HG03432 (cell line): Measurements from ENCODE around the gene INO80E.
"Not testable (repeated sequence)": the region's sequence is repeated elsewhere in the genome, so short reads cannot be mapped to it uniquely, and the experiment has no call there.

ENCODE experiments used
- ATAC-seq: cut with Tn5 transposase; IDR thresholded peaks from one replicate; pipeline ENCODE4 v1.9.1; 2021; ENCODE audit warnings: mild to moderate bottlenecking, moderate library complexity; ENCODE audit not compliant: unreplicated experiment

Gene INO80E

DNA sequence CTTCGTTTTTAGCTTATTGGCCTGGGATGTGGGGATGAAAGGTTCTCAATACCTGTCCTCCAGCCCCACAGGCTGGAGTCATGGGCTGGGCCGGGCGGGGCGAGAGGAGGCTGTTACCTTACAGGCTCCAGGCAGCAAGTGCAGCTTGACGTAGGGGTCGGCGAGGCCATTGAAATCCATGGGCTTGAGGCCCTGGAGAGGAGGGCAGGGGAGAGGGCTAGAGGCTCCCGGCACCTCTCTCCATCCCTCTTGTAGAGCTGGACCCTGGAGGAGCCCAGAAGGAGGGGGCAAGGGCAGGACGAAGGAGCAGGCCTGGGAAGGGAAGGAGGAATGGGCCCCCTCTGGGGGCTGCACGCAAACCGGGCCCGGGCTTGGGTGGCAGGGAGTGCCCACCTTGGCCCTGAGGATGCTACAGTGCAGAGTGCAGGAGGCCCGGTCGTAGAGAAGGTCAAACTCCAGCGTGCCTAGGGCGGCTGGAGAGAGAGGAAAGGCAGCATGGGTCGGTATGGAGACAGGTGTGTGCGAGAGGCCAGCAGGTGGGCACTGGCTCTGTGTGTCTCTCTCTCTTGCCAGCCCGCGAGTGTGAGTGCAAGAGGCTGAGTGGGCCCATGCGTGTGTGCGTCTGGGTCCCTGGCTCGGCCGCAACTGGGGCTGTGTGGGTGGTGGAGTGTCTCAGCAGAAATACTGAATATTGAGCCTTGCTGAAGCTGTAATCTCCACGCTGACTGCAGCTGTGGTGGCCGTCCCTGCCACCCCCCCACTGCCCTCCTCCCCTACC is 13.2 kb downstream of the INO80E start:
- ATAC-seq, result no peak

DNA sequence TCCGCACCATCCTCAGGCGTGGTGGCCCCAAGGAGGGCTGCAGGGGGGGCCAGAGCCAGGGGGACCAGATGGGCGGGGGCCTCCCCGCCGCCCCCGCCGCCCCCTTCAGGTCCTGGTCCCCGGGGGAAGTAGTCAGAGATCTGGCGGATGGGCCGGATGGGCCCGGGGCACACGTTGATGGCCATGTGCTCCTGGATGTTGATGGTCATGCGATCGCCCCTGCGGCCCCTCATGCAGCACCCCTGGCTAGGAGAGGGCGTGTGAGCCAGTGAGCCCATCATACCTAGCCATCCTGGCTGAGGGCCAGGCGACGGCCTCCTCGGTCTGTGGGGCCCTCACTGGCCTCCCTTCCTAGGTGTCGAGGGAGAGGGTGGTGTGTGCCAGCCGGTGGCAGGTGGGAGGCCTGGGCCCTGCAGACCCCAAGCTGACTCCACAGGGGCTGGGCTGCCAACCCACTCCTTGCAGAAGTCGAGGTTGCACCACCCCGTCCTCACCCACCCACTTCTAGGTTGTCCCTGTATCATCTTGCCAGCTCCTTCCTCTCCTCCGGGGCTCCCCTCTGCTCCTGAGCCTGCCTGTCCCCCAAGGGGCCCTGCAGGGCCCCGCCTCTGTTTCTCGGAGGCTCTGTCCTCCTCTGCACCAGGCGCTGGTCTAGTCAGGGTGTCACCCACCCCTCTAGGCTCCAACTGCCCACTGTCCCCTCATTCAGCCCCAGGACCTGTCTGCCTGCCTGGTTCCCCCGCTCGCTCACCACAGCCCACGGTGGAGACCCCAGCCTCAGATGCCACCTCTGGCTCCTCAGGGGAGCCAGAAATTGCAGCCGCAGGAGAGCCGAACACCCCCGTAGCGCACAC is 14.2 kb downstream of the INO80E start:
- no peak for ATAC-seq

DNA sequence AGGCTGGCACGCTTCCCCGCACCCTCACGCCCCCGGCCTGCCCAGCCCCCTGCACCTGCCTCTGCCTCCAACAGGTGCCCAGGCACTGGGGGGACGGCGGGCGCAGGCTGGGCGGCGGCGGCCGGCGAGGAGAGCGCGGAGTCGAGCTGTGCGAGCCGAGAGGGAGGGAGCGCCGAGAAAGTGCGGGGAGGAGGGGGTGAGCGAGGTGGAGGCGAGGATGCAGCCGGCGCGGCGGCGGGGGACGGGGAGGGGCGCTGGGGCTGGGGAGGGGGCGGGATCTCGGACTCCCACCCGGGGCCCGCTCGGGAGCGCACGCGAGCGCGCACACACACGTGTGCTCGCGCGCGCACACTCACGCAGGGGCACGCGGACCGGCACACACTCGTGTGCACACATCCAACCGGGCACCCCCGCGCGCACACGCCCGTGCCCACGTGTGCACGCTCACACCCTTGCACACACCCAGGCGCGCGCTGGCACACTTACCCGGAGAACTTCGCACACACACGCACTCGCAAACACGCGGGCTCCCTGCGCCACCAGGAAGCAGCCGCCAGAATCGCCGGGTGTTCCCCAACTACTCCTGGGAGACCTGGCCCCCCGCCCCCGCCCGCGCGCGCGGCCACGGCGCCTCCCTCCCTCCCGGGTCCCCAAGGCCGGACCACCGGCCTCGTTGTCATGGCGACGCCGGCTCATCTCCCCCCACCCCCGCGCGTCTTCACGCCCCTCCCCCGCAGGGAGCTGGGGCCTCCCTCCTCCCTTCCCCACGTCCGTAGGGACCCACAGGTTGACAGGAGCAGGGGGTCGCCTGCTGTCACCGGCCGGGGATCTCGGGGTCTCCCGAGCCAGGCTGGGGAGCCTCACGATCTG is 15.0 kb downstream of the INO80E start, which contains the start of gene DOC2A:
TSS of gene DOC2A (minus strand) at position 184 of the 870 bp plus-strand sequence. CDS start 805 bp downstream, outside the sequence.
- no peak for ATAC-seq

DNA sequence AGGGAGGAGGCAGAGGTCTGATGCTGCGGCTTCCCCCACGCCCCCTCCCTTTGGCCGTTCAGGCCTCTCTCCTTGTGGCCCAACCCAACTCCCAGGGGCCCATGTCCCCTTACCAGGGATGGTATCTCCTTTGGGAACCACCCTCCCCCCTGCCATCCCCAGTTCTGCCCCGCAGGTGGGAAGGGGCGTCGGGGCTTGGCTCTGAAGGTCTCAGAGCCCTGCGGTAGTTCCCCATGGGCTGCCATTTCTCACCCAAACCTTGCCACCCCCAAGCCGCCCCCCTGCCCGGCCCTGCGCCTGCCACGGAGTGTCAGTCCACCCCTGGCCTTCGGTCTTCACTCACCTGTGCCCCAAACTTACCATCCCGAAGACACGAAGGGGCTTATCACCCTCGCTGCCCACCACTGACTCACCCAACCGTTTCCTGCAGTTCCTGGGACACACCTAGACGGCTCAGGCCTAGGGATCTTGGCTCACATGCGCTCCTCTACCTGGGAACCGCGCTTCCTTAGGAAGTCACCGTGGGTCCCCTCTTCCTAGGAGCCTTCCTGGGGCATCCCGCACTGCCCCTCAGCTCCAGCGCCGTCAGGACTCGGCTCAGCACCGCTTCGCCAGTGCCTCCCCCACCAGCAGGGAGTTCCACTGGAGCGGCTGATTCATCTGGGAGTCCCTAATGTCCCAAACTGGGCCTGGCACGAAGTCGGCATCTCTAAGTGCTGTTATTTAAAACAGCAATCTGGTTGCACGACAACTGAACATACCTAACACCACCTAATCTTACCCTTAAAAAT is 15.9 kb downstream of the INO80E start:
- no peak for ATAC-seq

DNA sequence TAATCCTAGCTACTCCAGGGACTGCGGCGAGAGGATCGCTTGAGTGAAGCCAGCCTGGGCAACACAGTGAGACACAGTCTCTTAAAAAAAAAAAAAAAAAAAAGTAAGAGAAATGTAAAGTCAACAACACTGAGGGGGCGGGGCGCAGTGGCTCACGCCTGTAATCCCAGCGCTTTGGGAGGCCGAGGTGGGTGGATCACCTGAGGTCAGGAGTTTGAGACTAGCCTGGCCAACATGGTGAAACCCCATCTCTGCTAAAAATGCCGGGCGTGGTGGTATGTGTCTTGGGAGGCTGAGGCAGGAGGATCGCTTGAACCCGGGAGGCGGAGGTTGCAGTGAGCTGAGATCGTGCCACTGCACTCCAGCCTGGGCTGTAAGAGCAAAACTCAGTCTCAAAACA is 16.6 kb downstream of the INO80E start:
- not testable (repeated sequence) for ATAC-seq

DNA sequence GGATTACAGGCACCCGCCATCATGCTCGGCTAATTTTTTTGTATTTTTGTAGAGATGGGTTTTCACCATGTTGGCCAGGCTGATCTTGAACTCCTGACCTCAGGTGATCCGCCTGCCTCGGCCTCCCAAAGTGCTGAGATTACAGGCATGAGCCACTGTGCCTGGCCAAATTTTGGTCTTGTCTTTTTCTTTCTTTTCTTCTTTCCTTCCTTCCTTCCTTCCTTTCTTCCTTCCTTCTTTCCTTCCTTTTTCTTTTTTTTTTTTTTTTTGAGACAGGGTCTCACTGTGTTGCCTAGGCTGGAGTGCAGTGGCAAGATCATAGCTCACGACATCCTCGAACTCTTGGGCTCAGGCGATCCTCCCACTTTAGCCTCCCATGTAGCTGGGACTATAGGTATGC is 19.4 kb downstream of the INO80E start:
- ATAC-seq, result not testable (repeated sequence)

DNA sequence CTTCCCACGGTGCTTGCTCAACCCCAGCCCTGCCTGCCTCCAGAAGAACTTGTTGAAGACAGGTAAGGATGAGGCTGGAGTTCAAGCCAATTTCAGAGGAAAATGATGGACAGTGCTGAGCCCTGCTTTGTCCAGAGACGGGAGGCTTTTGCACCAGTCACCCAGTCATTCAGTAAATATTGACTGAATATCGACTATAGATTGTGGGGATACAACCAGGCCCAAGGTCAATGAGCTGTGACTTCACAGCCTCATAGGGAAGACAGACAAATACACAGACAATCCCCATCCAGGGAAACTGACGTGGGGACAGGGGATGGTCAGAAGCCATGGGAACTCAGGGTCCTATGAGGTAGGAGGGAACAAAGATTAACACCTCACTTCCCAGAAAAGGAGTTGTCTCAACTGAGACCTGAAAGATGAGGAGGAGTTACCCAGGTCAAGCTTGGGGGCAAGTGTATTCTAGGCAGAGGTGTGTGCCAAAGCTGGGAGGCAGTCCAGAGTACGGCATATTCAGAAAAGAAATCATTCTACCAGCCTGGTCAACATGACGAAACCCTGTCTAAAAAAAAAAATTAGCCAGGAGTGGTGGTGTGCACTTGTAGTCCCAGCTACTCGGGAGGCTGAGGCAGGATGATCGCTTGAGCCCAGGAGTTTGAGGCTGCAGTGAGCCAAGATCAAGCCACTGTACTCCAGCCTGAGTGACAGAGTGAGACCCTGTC is 20.7 kb downstream of the INO80E start:
- no peak for ATAC-seq

DNA sequence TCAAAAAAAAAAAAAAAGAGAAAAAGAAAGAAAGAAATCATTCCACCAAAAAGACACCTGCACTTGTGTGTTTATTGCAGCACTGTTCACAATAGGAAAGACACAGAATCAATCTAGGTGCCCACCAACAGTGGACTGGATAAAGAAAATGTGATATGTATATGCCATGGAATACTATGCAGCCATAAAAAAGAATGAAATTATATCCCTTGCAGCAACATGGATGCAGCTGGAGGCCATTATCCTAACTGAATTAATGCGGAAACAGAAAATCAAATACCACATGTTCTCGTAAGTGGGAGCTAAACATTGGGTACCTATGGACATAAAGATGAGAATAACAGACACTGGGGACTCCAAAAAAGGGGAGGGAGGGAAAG is 21.2 kb downstream of the INO80E start:
- no peak for ATAC-seq

DNA sequence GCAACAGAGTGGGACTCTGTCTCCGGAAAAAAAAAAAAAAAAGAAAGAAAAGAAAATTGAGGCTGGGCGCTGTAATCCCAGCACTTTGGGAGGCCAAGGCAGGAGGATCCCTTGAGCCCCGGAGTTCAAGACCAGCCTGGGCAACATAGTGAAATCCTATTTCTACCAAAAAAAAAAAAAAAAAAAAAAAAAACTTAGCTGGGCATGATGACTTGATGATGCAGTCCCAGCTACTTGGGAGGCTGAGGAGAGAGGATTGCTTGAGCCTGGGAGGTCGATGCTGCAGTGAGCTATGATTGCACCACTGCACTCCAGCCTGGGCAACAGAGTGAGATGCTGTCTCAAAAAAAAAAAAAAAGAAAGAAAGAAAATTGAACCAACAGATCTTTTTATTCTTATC is 21.9 kb downstream of the INO80E start:
- ATAC-seq, result not testable (repeated sequence)

DNA sequence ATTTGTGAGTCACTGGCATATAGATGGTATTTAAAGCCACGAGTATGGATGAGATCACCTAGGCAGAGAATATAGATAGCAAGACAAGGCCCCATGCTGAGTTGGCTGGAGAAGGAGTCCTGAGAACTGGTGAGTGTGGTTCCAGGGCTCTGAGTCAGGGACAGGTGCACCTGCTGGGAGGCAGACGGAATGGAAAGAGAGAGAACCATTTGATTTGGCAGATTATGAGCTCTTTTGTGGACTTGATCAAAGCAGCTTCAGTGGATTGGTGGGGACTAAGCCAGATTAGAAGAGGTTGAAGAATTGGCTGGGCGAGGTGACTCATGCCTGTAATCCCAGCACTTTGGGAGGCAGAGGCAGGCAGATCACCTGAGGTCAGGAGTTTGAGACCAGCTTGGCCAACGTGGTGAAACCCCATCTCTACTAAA is 22.7 kb downstream of the INO80E start:
- no peak for ATAC-seq

DNA sequence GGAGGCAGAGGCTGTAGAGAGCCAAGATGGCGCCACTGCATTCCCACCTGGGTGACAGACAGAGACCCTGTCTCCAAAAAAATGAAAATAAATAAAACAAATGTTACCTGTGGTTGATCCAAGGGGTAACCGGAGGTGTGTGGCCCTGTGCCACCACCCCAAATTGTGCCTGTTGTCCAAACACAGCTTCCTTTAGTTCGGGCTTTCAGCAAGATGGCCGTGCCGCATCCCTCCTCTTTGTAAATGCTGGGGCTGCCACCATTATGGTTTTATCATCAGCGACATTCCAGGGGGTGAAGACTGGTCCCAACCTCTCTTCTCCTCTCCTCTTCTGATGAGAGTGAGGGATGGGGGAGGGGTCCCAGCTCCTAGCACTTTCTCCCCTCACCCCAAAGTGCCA is 26.8 kb downstream of the INO80E start, which contains the start of gene C16orf92:
TSS of gene C16orf92 (plus strand) at position 312 of the 400 bp plus-strand sequence. CDS start 143 bp downstream, outside the sequence.
- ATAC-seq, result no peak

DNA sequence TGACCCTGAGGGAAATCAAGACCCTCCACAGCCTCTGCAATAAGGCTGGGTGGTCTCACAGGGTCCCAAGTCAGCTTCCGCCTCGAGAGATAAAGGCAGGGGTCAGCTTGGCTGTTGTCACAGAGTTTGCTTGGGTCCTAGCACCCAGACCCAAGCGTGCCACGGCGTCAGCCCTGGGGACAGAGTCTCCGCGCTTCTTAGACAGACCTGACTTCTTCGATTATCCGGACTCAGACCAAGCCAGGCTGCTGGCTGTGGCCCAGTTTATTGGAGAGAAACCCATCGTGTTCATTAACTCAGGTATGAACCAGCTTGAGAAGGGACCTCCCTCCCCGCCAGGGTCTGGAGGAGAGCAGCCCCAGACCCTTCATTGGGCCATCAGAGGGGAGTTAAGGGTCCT is 27.5 kb downstream of the INO80E start:
- ATAC-seq, result no peak

DNA sequence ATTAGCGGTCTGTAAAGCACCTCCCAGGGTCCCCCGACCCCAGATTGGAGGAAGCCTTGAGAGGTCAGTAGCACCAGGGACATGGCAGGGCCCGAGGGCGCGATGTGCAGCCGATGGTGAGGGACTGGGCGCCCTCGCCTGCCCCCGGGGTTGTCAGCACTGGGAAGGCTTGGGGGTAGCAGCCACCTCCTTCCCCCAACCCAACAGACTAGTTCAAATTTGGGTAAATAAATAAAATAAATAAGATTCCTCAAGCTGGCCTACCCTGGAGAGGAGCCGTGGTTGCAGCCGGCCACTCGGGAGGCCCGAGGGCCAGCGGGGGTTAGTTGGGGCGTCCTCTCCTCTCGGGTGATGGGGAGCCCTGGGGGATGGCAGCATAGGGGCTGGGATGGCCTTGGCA is 28.4 kb downstream of the INO80E start:
- ATAC-seq, result no peak

DNA sequence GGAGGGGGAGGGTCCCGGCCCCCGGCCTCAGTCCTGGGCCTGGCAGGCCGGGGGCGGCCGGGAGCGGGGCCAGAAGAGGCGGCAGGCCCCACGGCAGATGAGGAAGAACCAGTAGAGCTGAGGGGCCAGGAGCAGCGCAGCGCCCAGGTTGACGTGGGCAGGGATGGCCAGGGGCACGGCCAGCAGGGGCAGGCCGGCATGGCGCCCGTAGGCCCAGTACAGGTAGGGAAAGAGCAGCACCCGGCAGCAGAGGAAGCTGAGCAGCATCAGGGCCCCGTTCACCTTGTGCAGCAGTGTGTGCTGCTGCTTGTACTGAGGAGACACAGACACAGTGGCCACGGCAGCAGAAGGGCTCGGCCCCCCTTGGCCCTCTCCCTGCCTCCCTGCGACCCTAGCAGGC is 29.1 kb downstream of the INO80E start:
- ATAC-seq, result no peak

DNA sequence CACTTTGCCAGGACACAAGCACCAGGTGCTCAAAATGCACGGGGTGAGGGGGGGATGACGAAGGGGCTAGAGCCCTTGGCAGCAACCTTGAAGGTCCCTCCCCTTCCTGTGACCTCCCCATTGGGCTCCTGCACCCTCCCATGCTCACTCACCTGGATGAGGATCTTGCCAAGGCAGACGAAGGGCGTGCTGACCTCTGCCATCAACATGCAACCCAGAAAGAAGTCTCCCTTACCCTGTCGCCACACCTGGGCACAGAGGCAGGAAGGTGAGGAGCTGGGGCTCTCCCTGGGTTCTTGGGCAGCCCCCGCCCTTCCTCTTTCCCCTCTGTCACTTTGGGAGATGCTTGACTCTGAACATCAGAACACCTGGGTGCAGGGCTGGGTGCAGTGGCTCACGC is 29.5 kb downstream of the INO80E start:
- ATAC-seq, result no peak

DNA sequence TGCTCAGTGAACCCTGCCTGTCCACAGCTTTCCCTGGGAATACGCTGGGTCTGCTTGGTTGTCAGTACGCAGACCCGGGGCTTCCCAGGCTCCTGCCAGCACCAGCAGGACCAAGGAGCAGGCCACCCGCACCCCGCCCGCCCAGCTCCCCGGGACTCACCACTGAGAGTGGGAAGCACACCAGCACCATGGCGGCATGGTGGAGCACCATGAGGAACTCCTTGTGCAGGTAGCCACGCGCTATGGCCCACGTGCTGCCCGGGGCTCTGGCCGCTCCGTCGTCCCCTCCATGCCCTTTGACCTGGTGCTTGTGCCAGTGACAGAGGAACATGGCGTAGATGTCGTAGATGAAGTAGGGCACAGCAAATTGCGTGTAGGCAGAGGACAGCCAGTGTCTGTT is 30.4 kb downstream of the INO80E start:
- ATAC-seq, result no peak

DNA sequence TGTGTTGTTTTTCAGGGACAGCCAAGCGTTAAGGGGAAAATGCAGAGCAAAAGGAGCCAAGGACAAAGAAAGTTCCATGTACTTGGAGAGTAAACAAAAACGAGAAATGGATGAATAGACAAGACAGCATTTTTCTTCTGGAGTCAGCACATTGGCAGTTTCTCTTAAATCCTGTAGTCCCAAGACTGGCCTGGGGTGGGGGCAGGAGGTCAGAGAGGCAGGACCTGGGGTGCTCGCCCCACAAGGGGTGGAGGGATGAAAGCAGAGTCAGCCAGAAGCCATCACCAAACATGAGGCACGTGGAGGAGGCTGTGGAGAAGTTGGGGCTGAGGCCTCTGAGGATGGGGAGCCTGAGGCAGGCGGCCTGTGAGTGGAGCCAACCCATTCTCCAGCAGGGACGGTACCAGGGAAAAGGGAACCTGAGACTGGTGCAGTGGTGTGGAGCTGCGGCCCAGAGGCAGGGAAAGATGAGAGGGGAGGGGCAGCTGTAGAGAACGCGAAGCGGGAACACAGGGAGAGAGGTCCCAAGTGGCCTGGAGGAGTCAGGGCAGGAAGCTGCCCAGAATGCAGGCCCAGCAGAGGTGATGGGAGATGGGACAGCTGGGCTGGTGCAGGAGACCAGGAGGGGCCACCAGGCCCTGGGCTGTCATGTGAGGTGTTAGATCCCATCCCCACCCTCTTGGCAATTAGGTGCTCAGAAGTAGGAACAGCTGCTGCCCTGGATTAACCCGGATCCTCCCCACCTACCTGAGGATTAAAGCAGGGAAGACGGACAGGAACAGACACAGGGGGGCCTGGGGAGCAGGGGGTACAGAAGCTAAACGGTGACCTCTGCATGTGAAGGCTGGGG is 31.8 kb downstream of the INO80E start:
- ATAC-seq, result no peak

DNA sequence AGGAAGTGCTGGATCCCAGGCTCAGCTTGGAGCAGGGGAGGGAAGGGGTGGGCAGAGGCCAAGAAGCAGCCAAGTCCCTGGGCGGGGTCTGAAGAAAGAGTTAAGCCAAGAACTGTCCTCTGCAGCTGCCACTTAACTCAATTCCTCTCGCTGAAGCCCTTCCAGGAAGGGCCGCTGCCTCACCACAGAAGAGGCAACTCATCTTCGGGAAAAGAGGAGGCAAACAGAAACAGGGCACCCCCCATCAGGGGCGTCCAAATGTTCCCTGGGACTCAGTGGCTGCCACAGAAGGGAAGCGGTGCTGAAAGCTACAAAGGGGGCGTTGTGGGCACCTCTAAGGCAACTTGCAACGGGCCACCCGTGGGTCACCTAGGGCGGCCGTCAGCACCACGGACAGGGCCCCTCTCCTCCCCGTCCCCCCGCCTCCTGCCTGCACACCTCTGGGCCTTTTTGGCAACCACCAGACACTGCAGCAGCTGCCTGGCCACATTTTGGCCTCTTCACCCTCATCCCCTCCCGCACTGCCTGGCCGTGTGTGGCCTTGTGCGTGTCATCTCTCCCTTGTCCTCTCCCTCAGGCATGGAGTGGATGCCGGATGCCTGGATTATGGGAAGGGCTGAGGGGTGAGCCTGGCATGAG is 32.5 kb downstream of the INO80E start:
- no peak for ATAC-seq
